Esophagus (tissue), 2 donors: Measurements from ENCODE around the gene TMCO1. TPM values are rescaled to one million over a fixed set of nuclear protein-coding genes. Genes with fewer than 3 reads are reported as not detected.

Source experiments
- H3K27ac ChIP-seq, 2 donors: one replicate each; pipeline ENCODE4 v1.5.1; 2013; ENCODE audit warnings: low read depth in 2 of 2, mild to moderate bottlenecking in 2 of 2, inconsistent platforms in 1 of 2, low read length in 1 of 2, moderate library complexity in 1 of 2
- H3K27me3 ChIP-seq, 2 donors: one replicate each; pipeline ENCODE4 v1.6.1; 2013; ENCODE audit warnings: low read length in 2 of 2, control low read depth in 1 of 2, mild to moderate bottlenecking in 1 of 2; ENCODE audit not compliant: insufficient read depth in 2 of 2, control insufficient read depth in 1 of 2
- H3K36me3 ChIP-seq, 2 donors: one replicate each; pipeline ENCODE4 v1.6.1; 2013; ENCODE audit warnings: low read length in 1 of 2; ENCODE audit not compliant: control insufficient read depth in 2 of 2, insufficient read depth in 2 of 2
- H3K4me1 ChIP-seq, 2 donors: one replicate each; pipeline ENCODE4 v1.6.1; 2013; ENCODE audit warnings: low read length in 1 of 2; ENCODE audit not compliant: control insufficient read depth in 2 of 2, insufficient read depth in 2 of 2
- H3K4me3 ChIP-seq, 2 donors: one replicate each; pipeline ENCODE4 v1.5.1; 2013; ENCODE audit warnings: low read length in 2 of 2, mild to moderate bottlenecking in 2 of 2, low read depth in 1 of 2, moderate library complexity in 1 of 2
- H3K9me3 ChIP-seq, 2 donors: one replicate each; pipeline ENCODE4 v1.6.1; 2013; ENCODE audit warnings: mild to moderate bottlenecking in 2 of 2, low read depth in 1 of 2, low read length in 1 of 2, moderate library complexity in 1 of 2; ENCODE audit not compliant: control insufficient read depth in 2 of 2, insufficient read depth in 1 of 2
- WGBS, 2 donors: extraction: QIAGEN DNeasy Blood & Tissue Kit; methylation state at CpG; one replicate each; pipeline ENCODE4 v1.1.7; 2013; 5-methylcytosine and 5-hydroxymethylcytosine counted together
- polyA plus RNA-seq, 2 donors: library from polyadenylated mRNA; stranded (reverse); fragments of 200-250 nt; gene quantifications; one replicate each; pipeline ENCODE4 v1.2.3, GENCODE V29; 2013
- donor health status: healthy with polysubstance abuse.
- donor health status: Bipolar disorder and iron deficiency.

TMCO1 gene
- polyA plus RNA-seq, 2 donors: 41.2 to 66.1 TPM

DNA sequence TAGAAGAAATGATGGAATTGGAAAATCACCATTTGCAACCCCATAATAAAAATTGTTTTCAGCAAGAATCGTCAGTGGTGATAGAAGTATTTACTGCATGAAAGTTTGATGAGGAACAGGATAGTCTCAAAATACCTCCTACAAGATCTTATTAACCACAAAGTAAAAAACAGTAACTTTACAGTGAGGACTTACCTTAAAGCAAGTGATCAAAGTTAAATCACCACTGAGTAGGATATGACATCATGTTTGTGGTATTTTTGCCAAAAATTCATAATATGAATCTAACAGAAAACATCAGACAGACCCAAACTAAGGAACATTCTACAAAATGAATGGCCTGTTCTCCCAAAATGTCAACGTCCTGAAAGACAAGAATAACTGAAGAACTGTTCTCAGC lies 90.2 kb downstream of the TMCO1 start:
- Histone ChIP-seq H3K9me3 (no peaks in the 10 kb centered on the region), H3K4me3 (no peak overlapping the region), H3K27me3 (no peaks in the 10 kb centered on the region), H3K4me1 (no peaks in the 10 kb centered on the region), H3K27ac (no peak overlapping the region), H3K36me3 (peaks cover 13 to 19% of the 10 kb centered on the region in 2 donors)
- WGBS, 2 donors: 1 to 46% methylated on average over 2 of the region's 2 CpGs

Other genes starting within 250 kb of the TMCO1 start
- not detected for gene LRRC52, start 224.9 kb downstream of the TMCO1 start, polyA plus RNA-seq
- gene MGST3, start 137.6 kb downstream of the TMCO1 start, polyA plus RNA-seq: 100 to 1,000 TPM; 100 to 148 TPM
- 100 to 1,000 TPM in 1 of 2 donors, 10 to 100 TPM in 1; 60.4 to 113 TPM for gene ALDH9A1, start 70.3 kb downstream of the TMCO1 start, polyA plus RNA-seq
- gene UCK2, start 58.7 kb upstream of the TMCO1 start, polyA plus RNA-seq: 10 to 100 TPM; 18.8 to 25.4 TPM